ENCODE data around the gene FAM193A.

FAM193A gene, protein sequence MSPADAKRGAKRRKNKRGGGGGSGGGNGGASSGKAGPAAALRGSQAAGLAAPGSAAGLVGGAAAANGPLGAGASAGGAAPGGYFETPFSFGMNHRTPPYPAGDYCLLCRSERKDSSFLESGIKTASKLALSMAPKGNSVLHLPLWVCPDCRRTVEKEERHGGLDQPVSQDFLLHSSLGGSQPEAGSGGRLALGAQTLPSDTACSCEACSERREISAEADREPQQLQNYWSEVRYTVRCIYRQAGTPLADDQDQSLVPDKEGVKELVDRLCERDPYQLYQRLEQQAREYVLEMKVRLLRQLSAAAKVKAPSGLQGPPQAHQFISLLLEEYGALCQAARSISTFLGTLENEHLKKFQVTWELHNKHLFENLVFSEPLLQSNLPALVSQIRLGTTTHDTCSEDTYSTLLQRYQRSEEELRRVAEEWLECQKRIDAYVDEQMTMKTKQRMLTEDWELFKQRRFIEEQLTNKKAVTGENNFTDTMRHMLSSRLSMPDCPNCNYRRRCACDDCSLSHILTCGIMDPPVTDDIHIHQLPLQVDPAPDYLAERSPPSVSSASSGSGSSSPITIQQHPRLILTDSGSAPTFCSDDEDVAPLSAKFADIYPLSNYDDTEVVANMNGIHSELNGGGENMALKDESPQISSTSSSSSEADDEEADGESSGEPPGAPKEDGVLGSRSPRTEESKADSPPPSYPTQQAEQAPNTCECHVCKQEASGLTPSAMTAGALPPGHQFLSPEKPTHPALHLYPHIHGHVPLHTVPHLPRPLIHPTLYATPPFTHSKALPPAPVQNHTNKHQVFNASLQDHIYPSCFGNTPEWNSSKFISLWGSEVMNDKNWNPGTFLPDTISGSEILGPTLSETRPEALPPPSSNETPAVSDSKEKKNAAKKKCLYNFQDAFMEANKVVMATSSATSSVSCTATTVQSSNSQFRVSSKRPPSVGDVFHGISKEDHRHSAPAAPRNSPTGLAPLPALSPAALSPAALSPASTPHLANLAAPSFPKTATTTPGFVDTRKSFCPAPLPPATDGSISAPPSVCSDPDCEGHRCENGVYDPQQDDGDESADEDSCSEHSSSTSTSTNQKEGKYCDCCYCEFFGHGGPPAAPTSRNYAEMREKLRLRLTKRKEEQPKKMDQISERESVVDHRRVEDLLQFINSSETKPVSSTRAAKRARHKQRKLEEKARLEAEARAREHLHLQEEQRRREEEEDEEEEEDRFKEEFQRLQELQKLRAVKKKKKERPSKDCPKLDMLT (N-terminal part only)

DNA sequence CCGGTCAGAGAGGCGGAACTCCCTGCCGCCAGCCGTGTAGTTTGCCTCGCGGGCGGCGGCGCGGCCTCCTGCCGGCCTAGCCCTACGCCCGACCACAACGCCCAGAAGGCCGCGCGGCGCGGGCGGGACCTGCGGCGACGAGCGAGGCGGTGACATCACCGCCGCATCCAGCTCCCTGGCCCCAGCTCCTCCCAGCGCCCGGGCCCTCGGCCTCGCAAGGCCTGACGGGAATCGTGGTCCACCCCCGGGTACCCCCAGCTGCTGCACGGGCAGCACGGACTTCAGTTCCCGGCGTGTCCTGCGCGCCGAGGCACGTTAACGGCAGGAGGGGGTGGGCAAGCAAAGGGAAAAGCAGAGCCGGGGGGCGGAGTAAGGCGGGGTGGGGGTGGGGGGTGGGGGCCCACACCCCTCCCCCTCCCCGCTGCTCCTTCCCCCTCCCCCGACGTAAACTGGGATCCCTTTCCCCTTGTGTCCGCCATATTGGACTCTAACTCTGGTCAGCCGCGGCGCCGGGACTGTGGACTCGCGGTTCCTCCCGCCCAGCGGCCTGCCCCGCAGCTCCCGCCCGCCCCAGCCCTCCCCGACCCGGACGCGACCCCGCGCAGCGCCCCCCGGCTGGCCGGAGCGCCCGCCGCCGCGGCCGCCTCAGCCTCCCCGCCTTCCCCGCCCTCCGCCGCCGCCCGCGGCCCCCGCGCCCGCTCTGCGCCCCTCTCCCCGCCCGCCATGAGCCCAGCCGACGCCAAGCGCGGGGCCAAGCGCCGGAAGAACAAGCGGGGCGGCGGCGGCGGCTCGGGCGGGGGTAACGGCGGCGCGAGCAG lies at the start of gene FAM193A:
Gene FAM193A, plus strand, starts transcription at position 455 of the 818 bp plus-strand sequence. Its CDS starts 269 bp downstream, at position 724.
- no peaks in the 10 kb centered on the region for H3K36me3 ChIP-seq (ENCODE audit: control insufficient read depth, insufficient read depth, low read length)
- peak within 1 kb of the TSS; percentile 96 for H3K27ac ChIP-seq (ENCODE audit: low read depth, low read length)
- H3K4me3 ChIP-seq (ENCODE audit: low read length), result peak within 1 kb of the TSS; percentile 90
- H3K9ac ChIP-seq (ENCODE audit: low read length), result peak within 1 kb of the TSS; percentile 88
- H3K27me3 ChIP-seq (ENCODE audit: control insufficient read depth, insufficient read depth, low read length), result no peaks in the 10 kb centered on the region
- peaks cover 4% of the 10 kb centered on the region for H3K4me1 ChIP-seq (ENCODE audit: control insufficient read depth, insufficient read depth, low read length)

- H3K36me3 ChIP-seq (ENCODE audit: control insufficient read depth, insufficient read depth, low read length), result peaks cover 7% of the 10 kb centered on the region
- H3K4me3 ChIP-seq (ENCODE audit: low read length), result no peak overlapping the region
- H3K9ac ChIP-seq (ENCODE audit: low read length), result no peak overlapping the region
- no peak overlapping the region for H3K27ac ChIP-seq (ENCODE audit: low read depth, low read length)
- H3K27me3 ChIP-seq (ENCODE audit: control insufficient read depth, insufficient read depth, low read length), result no peaks in the 10 kb centered on the region
- H3K4me1 ChIP-seq (ENCODE audit: control insufficient read depth, insufficient read depth, low read length), result peaks cover 20% of the 10 kb centered on the region
Measured at GRCh38 chr4:2486981-2487380, 49.5 kb upstream of the FAM193A start.

GRCh38 chr4:2487632-2488031 lies 48.8 kb upstream of the FAM193A start:
- Histone ChIP-seq H3K27me3 (ENCODE audit: control insufficient read depth, insufficient read depth, low read length) (no peaks in the 10 kb centered on the region), H3K4me3 (ENCODE audit: low read length) (no peak overlapping the region), H3K9ac (ENCODE audit: low read length) (no peak overlapping the region), H3K4me1 (ENCODE audit: control insufficient read depth, insufficient read depth, low read length) (peaks cover 14% of the 10 kb centered on the region), H3K36me3 (ENCODE audit: control insufficient read depth, insufficient read depth, low read length) (peaks cover 11% of the 10 kb centered on the region), H3K27ac (ENCODE audit: low read depth, low read length) (no peak overlapping the region)

DNA sequence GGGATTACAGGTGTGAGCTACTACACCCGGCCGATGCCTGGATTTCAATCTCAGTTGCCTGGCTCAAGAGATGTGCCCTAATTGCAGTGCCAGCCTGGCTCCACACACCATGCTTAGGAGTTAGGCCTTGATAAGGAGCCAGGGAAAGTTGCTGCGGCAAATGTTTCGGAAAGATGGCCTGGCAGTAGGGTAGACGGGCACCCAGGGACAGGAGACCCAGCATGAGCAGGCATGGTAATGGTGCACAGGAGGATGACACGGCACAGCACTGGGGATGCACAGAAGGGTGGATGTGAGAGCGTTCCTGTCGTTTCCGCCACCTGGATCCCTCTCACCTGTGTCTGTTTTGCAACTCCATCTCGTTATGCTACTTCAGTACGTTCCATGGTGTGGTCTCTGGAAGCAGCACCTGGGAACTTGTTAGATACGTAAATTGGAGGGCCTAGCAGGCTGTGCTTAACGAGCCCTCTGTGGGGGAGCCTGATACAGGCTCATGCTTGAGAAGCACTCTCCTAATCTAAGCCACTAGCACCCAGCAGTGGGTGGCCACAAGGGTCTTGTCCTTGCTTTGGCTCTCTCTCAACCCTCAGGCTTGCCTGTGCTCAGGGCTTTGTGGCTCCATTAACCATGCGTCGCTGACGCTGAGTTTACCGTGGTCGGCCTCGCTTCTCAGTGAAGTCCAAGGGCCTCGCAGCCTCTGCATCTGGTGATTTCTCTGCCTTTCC lies 47.2 kb upstream of the FAM193A start:
- peaks cover 4% of the 10 kb centered on the region for H3K4me1 ChIP-seq (ENCODE audit: control insufficient read depth, insufficient read depth, low read length)
- no peak overlapping the region for H3K4me3 ChIP-seq (ENCODE audit: low read length)
- peaks cover 18% of the 10 kb centered on the region for H3K36me3 ChIP-seq (ENCODE audit: control insufficient read depth, insufficient read depth, low read length)
- no peaks in the 10 kb centered on the region for H3K27me3 ChIP-seq (ENCODE audit: control insufficient read depth, insufficient read depth, low read length)
- no peak overlapping the region for H3K9ac ChIP-seq (ENCODE audit: low read length)
- H3K27ac ChIP-seq (ENCODE audit: low read depth, low read length), result no peak overlapping the region

DNA sequence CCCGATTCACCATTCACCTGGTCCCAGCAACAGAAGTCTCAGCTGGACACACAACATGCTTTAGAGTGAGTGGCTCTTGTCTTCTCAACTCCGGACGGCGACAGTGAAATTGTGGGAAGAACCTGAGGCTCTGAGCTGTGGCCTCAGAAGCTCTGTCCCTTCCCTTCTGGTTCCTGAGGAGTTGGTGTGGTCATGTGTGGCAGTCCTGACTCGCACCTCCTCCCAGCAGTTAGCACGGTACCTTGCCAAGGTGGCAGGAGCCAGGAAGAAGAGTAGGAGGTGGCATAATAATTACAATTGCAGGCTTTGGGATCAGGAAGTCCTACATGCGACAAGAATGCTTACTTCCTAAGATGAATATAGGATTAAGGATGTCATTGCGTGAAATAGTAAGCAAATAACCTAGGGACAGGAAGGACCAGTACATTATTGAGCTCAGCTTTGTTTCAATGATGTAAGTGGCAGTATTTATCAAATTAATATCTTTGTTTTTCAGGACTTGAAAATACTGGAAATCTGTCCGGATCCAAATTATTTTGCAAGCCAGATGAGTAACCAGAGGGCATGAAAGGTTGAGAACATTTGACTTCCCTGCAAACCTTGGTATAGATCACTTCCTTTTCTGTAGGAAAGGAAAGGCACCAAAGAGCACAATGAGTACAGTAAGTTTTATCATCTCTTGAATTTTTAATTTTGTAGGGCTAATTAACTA lies 46.5 kb upstream of the FAM193A start:
- Histone ChIP-seq H3K27me3 (ENCODE audit: control insufficient read depth, insufficient read depth, low read length) (no peaks in the 10 kb centered on the region), H3K4me3 (ENCODE audit: low read length) (no peak overlapping the region), H3K36me3 (ENCODE audit: control insufficient read depth, insufficient read depth, low read length) (peaks cover 18% of the 10 kb centered on the region), H3K27ac (ENCODE audit: low read depth, low read length) (no peak overlapping the region), H3K9ac (ENCODE audit: low read length) (no peak overlapping the region), H3K4me1 (ENCODE audit: control insufficient read depth, insufficient read depth, low read length) (no peaks in the 10 kb centered on the region)

DNA sequence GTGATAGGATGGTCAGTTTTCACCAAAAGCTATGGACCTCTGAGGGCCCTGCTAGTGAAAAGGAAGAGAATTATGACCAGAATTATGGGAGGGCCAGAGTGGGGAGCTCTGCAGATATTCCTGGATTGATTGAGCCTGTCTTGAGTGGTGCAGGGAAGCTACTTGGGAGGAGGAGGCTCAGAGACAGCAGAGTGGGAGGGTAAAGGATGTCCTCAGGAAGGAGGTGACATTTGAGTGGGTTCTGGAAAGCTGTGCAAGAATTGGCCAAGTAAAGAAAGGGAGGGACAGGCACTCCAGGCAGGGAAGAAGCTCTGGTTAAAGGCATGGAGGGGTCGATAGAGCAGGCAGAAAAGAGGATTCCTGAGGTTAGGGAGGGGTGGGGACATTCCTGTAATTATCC lies 43.5 kb upstream of the FAM193A start:
- no peak overlapping the region for H3K9ac ChIP-seq (ENCODE audit: low read length)
- no peaks in the 10 kb centered on the region for H3K4me1 ChIP-seq (ENCODE audit: control insufficient read depth, insufficient read depth, low read length)
- H3K27me3 ChIP-seq (ENCODE audit: control insufficient read depth, insufficient read depth, low read length), result no peaks in the 10 kb centered on the region
- no peak overlapping the region for H3K4me3 ChIP-seq (ENCODE audit: low read length)
- no peak overlapping the region for H3K27ac ChIP-seq (ENCODE audit: low read depth, low read length)
- peaks cover 21% of the 10 kb centered on the region for H3K36me3 ChIP-seq (ENCODE audit: control insufficient read depth, insufficient read depth, low read length)

DNA sequence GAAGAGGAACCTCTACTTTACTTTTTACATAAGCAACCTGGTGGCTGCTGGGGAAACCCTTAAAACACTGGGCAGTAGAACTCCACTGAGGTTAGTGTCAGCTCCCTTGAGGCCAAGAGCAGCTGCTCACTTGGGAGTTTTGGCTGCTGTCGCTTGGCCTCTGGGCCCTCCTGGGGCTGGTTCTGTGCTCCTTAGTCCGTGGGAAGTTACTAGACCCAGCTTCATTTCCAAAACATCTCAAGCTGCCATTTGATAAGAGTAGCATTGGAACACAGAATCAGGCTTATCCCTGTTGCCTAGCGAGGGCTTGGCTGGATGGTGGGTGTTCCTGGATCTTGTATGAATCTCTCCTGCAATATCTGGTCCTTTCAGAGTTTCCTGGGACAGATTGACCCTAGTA lies 41.5 kb upstream of the FAM193A start:
- Histone ChIP-seq H3K27ac (ENCODE audit: low read depth, low read length) (no peak overlapping the region), H3K4me3 (ENCODE audit: low read length) (no peak overlapping the region), H3K36me3 (ENCODE audit: control insufficient read depth, insufficient read depth, low read length) (peaks cover 21% of the 10 kb centered on the region), H3K9ac (ENCODE audit: low read length) (no peak overlapping the region), H3K4me1 (ENCODE audit: control insufficient read depth, insufficient read depth, low read length) (no peaks in the 10 kb centered on the region), H3K27me3 (ENCODE audit: control insufficient read depth, insufficient read depth, low read length) (no peaks in the 10 kb centered on the region)

GRCh38 chr4:2497324-2497723 lies 39.1 kb upstream of the FAM193A start:
- Histone ChIP-seq H3K27ac (ENCODE audit: low read depth, low read length) (no peak overlapping the region), H3K36me3 (ENCODE audit: control insufficient read depth, insufficient read depth, low read length) (peaks cover 32% of the 10 kb centered on the region), H3K9ac (ENCODE audit: low read length) (no peak overlapping the region)

GRCh38 chr4:2497931-2498330 lies 38.5 kb upstream of the FAM193A start:
- Histone ChIP-seq H3K9ac (ENCODE audit: low read length) (no peak overlapping the region), H3K36me3 (ENCODE audit: control insufficient read depth, insufficient read depth, low read length) (peaks cover 26% of the 10 kb centered on the region), H3K4me3 (ENCODE audit: low read length) (no peak overlapping the region), H3K27ac (ENCODE audit: low read depth, low read length) (no peak overlapping the region), H3K4me1 (ENCODE audit: control insufficient read depth, insufficient read depth, low read length) (no peaks in the 10 kb centered on the region), H3K27me3 (ENCODE audit: control insufficient read depth, insufficient read depth, low read length) (no peaks in the 10 kb centered on the region)

More at GRCh38 chr4:2497324-2497723, 39.1 kb upstream of the FAM193A start:
- no peak overlapping the region for H3K4me3 ChIP-seq (ENCODE audit: low read length)
- H3K27me3 ChIP-seq (ENCODE audit: control insufficient read depth, insufficient read depth, low read length), result no peaks in the 10 kb centered on the region
- no peaks in the 10 kb centered on the region for H3K4me1 ChIP-seq (ENCODE audit: control insufficient read depth, insufficient read depth, low read length)

DNA sequence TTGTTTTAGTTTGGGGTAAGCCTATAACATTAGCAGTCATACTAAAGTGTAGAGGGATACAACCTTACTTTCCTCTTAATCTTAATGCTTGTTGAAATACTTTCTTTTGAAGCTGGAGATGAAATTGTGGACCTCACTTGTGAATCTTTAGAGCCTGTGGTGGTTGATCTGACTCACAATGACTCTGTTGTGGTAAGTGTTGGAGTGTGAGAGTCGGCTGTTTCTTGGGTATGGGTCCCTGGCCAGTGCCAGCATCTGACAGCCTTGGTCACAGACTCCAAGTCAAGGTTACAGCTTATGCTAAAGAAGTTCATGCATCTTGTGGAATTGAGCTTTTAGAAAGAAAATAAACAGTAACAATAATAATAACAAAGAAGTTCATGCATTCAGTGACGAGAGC lies 35.9 kb upstream of the FAM193A start:
- Histone ChIP-seq H3K36me3 (ENCODE audit: control insufficient read depth, insufficient read depth, low read length) (peaks cover 25% of the 10 kb centered on the region), H3K4me1 (ENCODE audit: control insufficient read depth, insufficient read depth, low read length) (no peaks in the 10 kb centered on the region), H3K9ac (ENCODE audit: low read length) (no peak overlapping the region), H3K27ac (ENCODE audit: low read depth, low read length) (no peak overlapping the region), H3K4me3 (ENCODE audit: low read length) (no peak overlapping the region), H3K27me3 (ENCODE audit: control insufficient read depth, insufficient read depth, low read length) (no peaks in the 10 kb centered on the region)
